ENCODE data around the gene PDE1C. TPM values are rescaled to one million over a fixed set of nuclear protein-coding genes. Genes with fewer than 3 reads are reported as not detected.

The PDE1C gene
- total RNA-seq, 2 donors from 2014 or later = not detected

GRCh38 chr7:32069116-32069650, 1.0 kb downstream of the PDE1C start:
- ATAC-seq (no peak), DNase-seq (no peak)
- Mint-ChIP-seq H3K4me1 (no peaks in the 10 kb centered on the region), H3K4me3 (no peak overlapping the region), H3K27ac (no peak overlapping the region), H3K27me3 (peaks cover 13% of the 10 kb centered on the region), H3K36me3 (ENCODE audit: low read depth) (no peaks in the 10 kb centered on the region)
- H3K9me3 ChIP-seq (ENCODE audit: control insufficient read depth, low read length, poor library complexity, severe bottlenecking) = no peaks in the 10 kb centered on the region

- no peak overlapping the region for H3K27ac Mint-ChIP-seq
- no peak for ATAC-seq
- peaks cover 13% of the 10 kb centered on the region for H3K27me3 Mint-ChIP-seq
- H3K36me3 Mint-ChIP-seq (ENCODE audit: low read depth) = no peaks in the 10 kb centered on the region
- H3K9me3 ChIP-seq (ENCODE audit: control insufficient read depth, low read length, poor library complexity, severe bottlenecking) = no peaks in the 10 kb centered on the region
- no peak overlapping the region for H3K4me3 Mint-ChIP-seq
- DNase-seq = no peak
- H3K4me1 Mint-ChIP-seq = no peaks in the 10 kb centered on the region
These were observed 1.7 kb downstream of the PDE1C start for GRCh38 chr7:32068411-32069101.

- ATAC-seq (no peak), DNase-seq (no peak)
- no peaks in the 10 kb centered on the region for H3K36me3 Mint-ChIP-seq (ENCODE audit: low read depth)
- H3K27me3 Mint-ChIP-seq = peaks cover 13% of the 10 kb centered on the region
- H3K4me1 Mint-ChIP-seq = no peaks in the 10 kb centered on the region
- H3K27ac Mint-ChIP-seq = no peak overlapping the region
- H3K4me3 Mint-ChIP-seq = no peak overlapping the region
- no peaks in the 10 kb centered on the region for H3K9me3 ChIP-seq (ENCODE audit: control insufficient read depth, low read length, poor library complexity, severe bottlenecking)
These were observed 3.8 kb downstream of the PDE1C start for GRCh38 chr7:32066441-32066840.

- Mint-ChIP-seq H3K36me3 (ENCODE audit: low read depth) (no peaks in the 10 kb centered on the region), H3K4me3 (no peak overlapping the region), H3K27me3 (no peaks in the 10 kb centered on the region), H3K27ac (no peak overlapping the region), H3K4me1 (no peaks in the 10 kb centered on the region)
- ATAC-seq (no peak), DNase-seq (no peak)
- no peaks in the 10 kb centered on the region for H3K9me3 ChIP-seq (ENCODE audit: control insufficient read depth, low read length, poor library complexity, severe bottlenecking)
These were observed 6.6 kb downstream of the PDE1C start for GRCh38 chr7:32063614-32064013.

- ATAC-seq (no peak), DNase-seq (no peak)
- Mint-ChIP-seq H3K36me3 (ENCODE audit: low read depth) (no peaks in the 10 kb centered on the region), H3K27me3 (no peaks in the 10 kb centered on the region), H3K4me1 (no peaks in the 10 kb centered on the region), H3K4me3 (no peak overlapping the region), H3K27ac (no peak overlapping the region)
- no peaks in the 10 kb centered on the region for H3K9me3 ChIP-seq (ENCODE audit: control insufficient read depth, low read length, poor library complexity, severe bottlenecking)
These were observed 8.1 kb downstream of the PDE1C start for GRCh38 chr7:32062150-32062549.

GRCh38 chr7:32061346-32061745, 8.9 kb downstream of the PDE1C start:
- H3K27ac Mint-ChIP-seq = no peak overlapping the region
- no peaks in the 10 kb centered on the region for H3K27me3 Mint-ChIP-seq
- no peaks in the 10 kb centered on the region for H3K9me3 ChIP-seq (ENCODE audit: control insufficient read depth, low read length, poor library complexity, severe bottlenecking)
- ATAC-seq (no peak), DNase-seq (no peak)
- no peaks in the 10 kb centered on the region for H3K36me3 Mint-ChIP-seq (ENCODE audit: low read depth)
- no peak overlapping the region for H3K4me3 Mint-ChIP-seq
- H3K4me1 Mint-ChIP-seq = no peaks in the 10 kb centered on the region

GRCh38 chr7:32059289-32060011, 10.8 kb downstream of the PDE1C start:
- H3K4me3 Mint-ChIP-seq = no peak overlapping the region
- DNase-seq (no peak), ATAC-seq (no peak)
- no peaks in the 10 kb centered on the region for H3K4me1 Mint-ChIP-seq
- H3K27ac Mint-ChIP-seq = no peak overlapping the region
- H3K9me3 ChIP-seq (ENCODE audit: control insufficient read depth, low read length, poor library complexity, severe bottlenecking) = no peaks in the 10 kb centered on the region
- H3K36me3 Mint-ChIP-seq (ENCODE audit: low read depth) = no peaks in the 10 kb centered on the region
- H3K27me3 Mint-ChIP-seq = no peaks in the 10 kb centered on the region

GRCh38 chr7:32058002-32058401, 12.2 kb downstream of the PDE1C start:
- no peaks in the 10 kb centered on the region for H3K4me1 Mint-ChIP-seq
- H3K27me3 Mint-ChIP-seq = no peaks in the 10 kb centered on the region
- H3K36me3 Mint-ChIP-seq (ENCODE audit: low read depth) = no peaks in the 10 kb centered on the region
- H3K27ac Mint-ChIP-seq = no peak overlapping the region
- H3K9me3 ChIP-seq (ENCODE audit: control insufficient read depth, low read length, poor library complexity, severe bottlenecking) = no peaks in the 10 kb centered on the region
- H3K4me3 Mint-ChIP-seq = no peak overlapping the region
- no peak for ATAC-seq
- DNase-seq = no peak

- peaks cover 2% of the 10 kb centered on the region for H3K9me3 ChIP-seq (ENCODE audit: control insufficient read depth, low read length, poor library complexity, severe bottlenecking)
- no peak overlapping the region for H3K4me3 Mint-ChIP-seq
- DNase-seq (no peak), ATAC-seq (no peak)
- H3K27me3 Mint-ChIP-seq = no peaks in the 10 kb centered on the region
- H3K4me1 Mint-ChIP-seq = no peaks in the 10 kb centered on the region
- no peaks in the 10 kb centered on the region for H3K36me3 Mint-ChIP-seq (ENCODE audit: low read depth)
- H3K27ac Mint-ChIP-seq = no peak overlapping the region
These were observed 13.4 kb downstream of the PDE1C start for GRCh38 chr7:32056767-32057166.

- Mint-ChIP-seq H3K27me3 (no peaks in the 10 kb centered on the region), H3K27ac (no peak overlapping the region), H3K4me1 (no peaks in the 10 kb centered on the region), H3K36me3 (ENCODE audit: low read depth) (no peaks in the 10 kb centered on the region), H3K4me3 (no peak overlapping the region)
- H3K9me3 ChIP-seq (ENCODE audit: control insufficient read depth, low read length, poor library complexity, severe bottlenecking) = peaks cover 2% of the 10 kb centered on the region
- ATAC-seq (no peak), DNase-seq (no peak)
These were observed 17.0 kb downstream of the PDE1C start for GRCh38 chr7:32053204-32053603.

GRCh38 chr7:32051128-32051527, 19.1 kb downstream of the PDE1C start:
- Mint-ChIP-seq H3K27me3 (no peaks in the 10 kb centered on the region), H3K27ac (no peak overlapping the region), H3K36me3 (ENCODE audit: low read depth) (no peaks in the 10 kb centered on the region), H3K4me3 (no peak overlapping the region), H3K4me1 (no peaks in the 10 kb centered on the region)
- ATAC-seq = no peak
- no peak for DNase-seq
- H3K9me3 ChIP-seq (ENCODE audit: control insufficient read depth, low read length, poor library complexity, severe bottlenecking) = peaks cover 2% of the 10 kb centered on the region

GRCh38 chr7:32049599-32049998, 20.6 kb downstream of the PDE1C start:
- no peak overlapping the region for H3K27ac Mint-ChIP-seq

GRCh38 chr7:32048970-32049491, 21.2 kb downstream of the PDE1C start:
- H3K36me3 Mint-ChIP-seq (ENCODE audit: low read depth) = no peaks in the 10 kb centered on the region
- no peak overlapping the region for H3K27ac Mint-ChIP-seq
- H3K9me3 ChIP-seq (ENCODE audit: control insufficient read depth, low read length, poor library complexity, severe bottlenecking) = peaks cover 2% of the 10 kb centered on the region
- no peak overlapping the region for H3K4me3 Mint-ChIP-seq
- DNase-seq = no peak
- H3K27me3 Mint-ChIP-seq = no peaks in the 10 kb centered on the region
- ATAC-seq = no peak
- H3K4me1 Mint-ChIP-seq = no peaks in the 10 kb centered on the region

More at GRCh38 chr7:32049599-32049998, 20.6 kb downstream of the PDE1C start:
- DNase-seq = no peak
- H3K4me1 Mint-ChIP-seq = no peaks in the 10 kb centered on the region
- H3K27me3 Mint-ChIP-seq = no peaks in the 10 kb centered on the region
- no peaks in the 10 kb centered on the region for H3K36me3 Mint-ChIP-seq (ENCODE audit: low read depth)
- peaks cover 2% of the 10 kb centered on the region for H3K9me3 ChIP-seq (ENCODE audit: control insufficient read depth, low read length, poor library complexity, severe bottlenecking)
- no peak overlapping the region for H3K4me3 Mint-ChIP-seq
- ATAC-seq = no peak

Data from T-helper 17 cell (primary cell).